HL-60 (cell line): ENCODE measurements around the gene BAG3.

Experiments used
- GABPA ChIP-seq: IDR thresholded peaks from 2 replicates; pipeline ENCODE4 v1.6.1; 2012; ENCODE audit warnings: low read depth
- POLR2AphosphoS5 ChIP-seq: IDR thresholded peaks from 2 replicates; pipeline ENCODE4 v1.6.1; 2012; ENCODE audit warnings: low read depth
- TF ChIP-seq, protein P1 (sequence below): IDR thresholded peaks from one replicate; pipeline ENCODE4 v1.5.1; 2011; ENCODE audit warnings: low read length, control low read depth, inconsistent platforms; ENCODE audit not compliant: insufficient read depth
- TF ChIP-seq, protein P2 (sequence below): IDR thresholded peaks from 2 replicates; pipeline ENCODE4 v1.6.1; 2012; ENCODE audit warnings: low read depth; ENCODE audit not compliant: insufficient replicate concordance

DNA sequence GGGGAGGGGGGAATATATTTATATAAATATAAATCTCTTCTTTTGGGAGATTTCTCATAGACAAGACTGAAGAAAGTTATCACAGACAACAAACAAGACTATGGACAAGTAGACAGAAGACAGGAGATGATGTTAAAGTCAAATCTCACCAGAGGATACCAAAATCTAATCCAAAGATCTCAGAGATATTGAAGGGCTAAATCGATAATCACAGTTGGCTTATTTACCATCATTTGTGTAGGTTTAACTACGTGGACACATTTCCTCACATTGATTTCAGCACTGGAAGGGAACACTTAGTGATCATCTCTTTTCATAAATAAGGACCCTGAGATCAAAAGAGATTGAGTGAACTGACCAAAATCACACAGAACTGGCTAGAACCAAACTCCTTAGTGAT is 72.0 kb downstream of the BAG3 start:
- TF ChIP-seq, protein P1, sequence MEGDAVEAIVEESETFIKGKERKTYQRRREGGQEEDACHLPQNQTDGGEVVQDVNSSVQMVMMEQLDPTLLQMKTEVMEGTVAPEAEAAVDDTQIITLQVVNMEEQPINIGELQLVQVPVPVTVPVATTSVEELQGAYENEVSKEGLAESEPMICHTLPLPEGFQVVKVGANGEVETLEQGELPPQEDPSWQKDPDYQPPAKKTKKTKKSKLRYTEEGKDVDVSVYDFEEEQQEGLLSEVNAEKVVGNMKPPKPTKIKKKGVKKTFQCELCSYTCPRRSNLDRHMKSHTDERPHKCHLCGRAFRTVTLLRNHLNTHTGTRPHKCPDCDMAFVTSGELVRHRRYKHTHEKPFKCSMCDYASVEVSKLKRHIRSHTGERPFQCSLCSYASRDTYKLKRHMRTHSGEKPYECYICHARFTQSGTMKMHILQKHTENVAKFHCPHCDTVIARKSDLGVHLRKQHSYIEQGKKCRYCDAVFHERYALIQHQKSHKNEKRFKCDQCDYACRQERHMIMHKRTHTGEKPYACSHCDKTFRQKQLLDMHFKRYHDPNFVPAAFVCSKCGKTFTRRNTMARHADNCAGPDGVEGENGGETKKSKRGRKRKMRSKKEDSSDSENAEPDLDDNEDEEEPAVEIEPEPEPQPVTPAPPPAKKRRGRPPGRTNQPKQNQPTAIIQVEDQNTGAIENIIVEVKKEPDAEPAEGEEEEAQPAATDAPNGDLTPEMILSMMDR = no peak
- TF ChIP-seq, protein P2, sequence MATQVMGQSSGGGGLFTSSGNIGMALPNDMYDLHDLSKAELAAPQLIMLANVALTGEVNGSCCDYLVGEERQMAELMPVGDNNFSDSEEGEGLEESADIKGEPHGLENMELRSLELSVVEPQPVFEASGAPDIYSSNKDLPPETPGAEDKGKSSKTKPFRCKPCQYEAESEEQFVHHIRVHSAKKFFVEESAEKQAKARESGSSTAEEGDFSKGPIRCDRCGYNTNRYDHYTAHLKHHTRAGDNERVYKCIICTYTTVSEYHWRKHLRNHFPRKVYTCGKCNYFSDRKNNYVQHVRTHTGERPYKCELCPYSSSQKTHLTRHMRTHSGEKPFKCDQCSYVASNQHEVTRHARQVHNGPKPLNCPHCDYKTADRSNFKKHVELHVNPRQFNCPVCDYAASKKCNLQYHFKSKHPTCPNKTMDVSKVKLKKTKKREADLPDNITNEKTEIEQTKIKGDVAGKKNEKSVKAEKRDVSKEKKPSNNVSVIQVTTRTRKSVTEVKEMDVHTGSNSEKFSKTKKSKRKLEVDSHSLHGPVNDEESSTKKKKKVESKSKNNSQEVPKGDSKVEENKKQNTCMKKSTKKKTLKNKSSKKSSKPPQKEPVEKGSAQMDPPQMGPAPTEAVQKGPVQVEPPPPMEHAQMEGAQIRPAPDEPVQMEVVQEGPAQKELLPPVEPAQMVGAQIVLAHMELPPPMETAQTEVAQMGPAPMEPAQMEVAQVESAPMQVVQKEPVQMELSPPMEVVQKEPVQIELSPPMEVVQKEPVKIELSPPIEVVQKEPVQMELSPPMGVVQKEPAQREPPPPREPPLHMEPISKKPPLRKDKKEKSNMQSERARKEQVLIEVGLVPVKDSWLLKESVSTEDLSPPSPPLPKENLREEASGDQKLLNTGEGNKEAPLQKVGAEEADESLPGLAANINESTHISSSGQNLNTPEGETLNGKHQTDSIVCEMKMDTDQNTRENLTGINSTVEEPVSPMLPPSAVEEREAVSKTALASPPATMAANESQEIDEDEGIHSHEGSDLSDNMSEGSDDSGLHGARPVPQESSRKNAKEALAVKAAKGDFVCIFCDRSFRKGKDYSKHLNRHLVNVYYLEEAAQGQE = no peak
- TF ChIP-seq POLR2AphosphoS5 (no peak), GABPA (no peak)
